Measurements from ENCODE around the gene TTC9B.

GRCh38 chr19:40241125-40241808 lies 23.1 kb upstream of the TTC9B start:
- TF ChIP-seq CTCF (IDR thresholded peaks at IDR 0.05; ENCODE audit: low read depth, low read length, missing input control) (no peak), MAX (IDR thresholded peaks at IDR 0.05) (no peak), GABPA (IDR thresholded peaks at IDR 0.05 in 1 of 2, conservative IDR thresholded peaks at IDR 0.05 in 1 of 2) (no peak), RAD21 (IDR thresholded peaks at IDR 0.05) (no peak), YY1 (IDR thresholded peaks at IDR 0.05) (no peak), TAF1 (conservative IDR thresholded peaks at IDR 0.05) (no peak), FOXA1 (IDR thresholded peaks at IDR 0.05) (no peak), JUND (IDR thresholded peaks at IDR 0.05) (no peak), SP1 (IDR thresholded peaks at IDR 0.05) (no peak)

Measured in liver (tissue), 3 donors.